ENCODE results near the gene ANK2. TPM values are rescaled to one million over a fixed set of nuclear protein-coding genes. Genes with fewer than 3 reads are reported as not detected.
A peak's percentile ranks its signal among the peaks of the same experiment; 100 is the strongest.

Gene ANK2
- polyA plus RNA-seq, 1 donor, result 80.7 TPM

DNA sequence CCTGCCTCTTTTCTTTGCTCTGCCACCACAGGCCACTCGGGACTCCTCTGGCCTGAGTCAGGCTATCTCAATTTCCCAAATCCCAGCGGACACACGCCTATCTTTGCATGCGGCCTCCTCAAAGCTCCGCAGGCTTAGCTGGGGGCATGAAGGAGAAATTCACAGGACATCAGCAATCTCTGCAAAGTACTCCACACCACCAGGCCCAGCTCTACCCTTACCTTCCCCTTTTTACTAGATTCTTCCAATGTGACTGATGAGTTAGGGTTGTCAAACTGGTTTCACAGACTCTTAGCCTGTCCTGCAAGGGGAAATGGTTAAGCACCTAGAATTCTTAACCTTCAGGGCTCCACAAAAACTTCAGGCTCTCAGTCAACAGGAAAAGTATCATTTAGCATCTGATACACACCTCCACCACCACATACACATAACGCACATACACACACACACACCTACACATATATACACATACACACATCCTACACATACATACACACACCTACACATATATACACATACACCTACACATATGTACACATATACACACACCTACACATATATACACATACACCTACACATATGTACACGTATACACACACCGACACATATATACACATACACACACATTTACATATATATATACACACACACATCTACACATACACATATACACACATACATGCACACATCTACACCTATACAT lies 349.1 kb downstream of the ANK2 start:
- DNase-seq, result no peak

DNA sequence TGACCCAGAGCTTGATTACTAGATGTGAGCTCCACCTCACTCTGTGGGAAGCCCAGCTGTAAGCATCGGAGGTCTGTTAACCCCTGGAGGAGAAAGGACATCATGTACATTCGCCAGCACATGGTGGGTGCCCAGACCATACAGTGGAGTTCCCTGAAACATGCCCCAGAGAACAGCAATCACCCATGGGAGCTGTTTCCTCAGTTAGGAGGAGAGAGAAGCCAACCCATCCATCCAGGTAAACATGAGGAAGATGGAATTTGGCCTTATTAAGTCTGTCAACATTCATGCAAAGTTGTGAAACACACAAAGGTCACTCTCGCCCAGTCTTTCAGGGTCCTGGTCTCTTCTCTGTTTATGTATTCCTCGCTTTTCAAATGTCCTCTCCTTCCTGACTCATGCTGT lies 354.7 kb downstream of the ANK2 start:
- no peak for DNase-seq

- DNase-seq, result peak; percentile 56
These were observed 355.4 kb downstream of the ANK2 start for GRCh38 chr4:113404841-113405240.

GRCh38 chr4:113405874-113406722 lies 356.6 kb downstream of the ANK2 start:
- no peak for DNase-seq

GRCh38 chr4:113406723-113407016 lies 357.2 kb downstream of the ANK2 start:
- DNase-seq, result no peak

- no peak for DNase-seq
These were observed 358.0 kb downstream of the ANK2 start for GRCh38 chr4:113407409-113407808.

DNA sequence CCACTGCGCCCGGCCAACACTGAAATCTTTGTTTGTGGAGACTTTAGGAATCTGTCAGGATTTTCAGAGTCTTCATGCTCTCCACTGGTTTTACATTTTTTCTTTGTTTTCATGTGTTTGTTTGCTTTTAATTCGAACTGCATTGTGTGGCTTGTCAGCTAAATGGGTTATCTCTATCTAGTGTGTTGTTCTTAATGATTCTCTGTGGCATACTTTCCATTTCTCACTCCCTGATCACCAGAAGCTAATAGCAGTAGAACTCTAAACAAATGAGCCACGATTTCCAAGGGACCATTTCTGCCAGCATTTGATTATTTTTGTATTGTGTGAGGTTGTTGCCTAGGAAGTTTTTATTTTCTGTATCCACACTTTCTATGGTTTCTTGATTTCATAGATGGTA lies 359.7 kb downstream of the ANK2 start:
- no peak for DNase-seq

- no peak for DNase-seq
These were observed 361.2 kb downstream of the ANK2 start for GRCh38 chr4:113410686-113411085.

GRCh38 chr4:113411496-113411938 lies 362.1 kb downstream of the ANK2 start:
- DNase-seq, result no peak

DNA sequence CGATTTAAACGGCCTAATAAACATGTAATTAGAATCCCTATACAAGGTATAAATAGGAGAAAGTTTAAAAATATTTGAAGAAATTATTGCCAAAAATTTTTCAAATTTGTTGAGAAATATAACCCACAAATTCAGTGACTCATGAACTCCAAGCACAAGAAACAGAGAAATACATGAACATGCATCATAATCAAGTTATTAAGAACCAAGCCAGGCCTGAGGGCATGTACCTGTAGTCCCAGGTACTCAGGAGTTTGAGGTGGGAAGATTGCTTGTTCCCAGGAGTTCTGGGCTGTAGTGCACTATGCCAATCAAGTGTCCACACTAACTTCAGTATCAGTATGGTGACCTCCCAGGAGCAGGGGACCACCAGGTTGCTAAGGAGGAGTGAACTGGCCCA lies 370.2 kb downstream of the ANK2 start:
- no peak for DNase-seq

DNA sequence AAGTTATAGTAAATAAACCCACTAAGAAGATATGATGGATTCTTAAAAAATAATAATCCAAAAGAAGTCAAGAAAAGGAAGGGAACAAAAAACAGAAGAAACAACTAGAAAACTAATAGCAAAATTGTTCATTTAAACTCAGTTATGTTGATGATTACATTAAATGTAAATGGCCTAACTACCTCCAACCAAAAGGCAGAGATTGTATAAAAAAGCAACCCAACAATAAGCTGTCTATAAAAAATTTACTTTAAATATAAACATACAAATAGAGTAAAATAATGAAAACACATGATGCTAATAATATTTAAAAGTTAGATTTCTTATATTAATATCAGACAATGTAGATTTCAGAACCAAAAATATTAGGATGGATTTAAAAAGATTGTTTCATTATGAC lies 371.5 kb downstream of the ANK2 start:
- no peak for DNase-seq

- no peak for DNase-seq
These were observed 374.2 kb downstream of the ANK2 start for GRCh38 chr4:113423631-113424030.

- no peak for DNase-seq
These were observed 383.7 kb downstream of the ANK2 start for GRCh38 chr4:113433116-113433515.
